CD14-positive monocyte (primary cell): ENCODE data around the gene MBD5. TPM values are rescaled to one million over a fixed set of nuclear protein-coding genes. Genes with fewer than 3 reads are reported as not detected.

Experiments
- DNase-seq, 3 donors: peaks; one replicate each; pipeline ENCODE4 v3.0.0-alpha.2; 2011 to 2022
- H2AFZ ChIP-seq: 2 replicates; pipeline ENCODE4 v1.6.0; 2012; ENCODE audit warnings: mild to moderate bottlenecking, low read depth, low read length, inconsistent platforms; ENCODE audit not compliant: insufficient read depth, poor library complexity, severe bottlenecking
- H3K27ac ChIP-seq, 2 donors: 1 replicate in 1 of 2; 2 replicates in 1 of 2; pipeline ENCODE4 v1.5.1; 2012 to 2013; ENCODE audit warnings: low read length in 2 of 2, control low read depth in 1 of 2, inconsistent platforms in 1 of 2, low read depth in 1 of 2, mild to moderate bottlenecking in 1 of 2
- H3K27me3 ChIP-seq, 2 donors: one replicate each; pipeline versions ENCODE4 v1.6.0 to v1.6.1; 2011 to 2013; ENCODE audit warnings: low read length in 2 of 2; ENCODE audit not compliant: control insufficient read depth in 2 of 2, insufficient read depth in 2 of 2
- H3K36me3 ChIP-seq, 2 donors: replicated peaks in 1 of 2; 1 replicate in 1 of 2; 2 replicates in 1 of 2; pipeline versions ENCODE4 v1.5.1 to v1.6.1; 2012 to 2013; ENCODE audit warnings: low read length in 2 of 2, control low read depth in 1 of 2, inconsistent platforms in 1 of 2, mild to moderate bottlenecking in 1 of 2; ENCODE audit not compliant: insufficient read depth in 2 of 2, control insufficient read depth in 1 of 2
- H3K4me1 ChIP-seq, 2 donors: 1 replicate in 1 of 2; 2 replicates in 1 of 2; pipeline versions ENCODE4 v1.5.1 to v1.6.1; 2012 to 2013; ENCODE audit warnings: low read length in 2 of 2, control low read depth in 1 of 2, inconsistent platforms in 1 of 2, mild to moderate bottlenecking in 1 of 2, moderate library complexity in 1 of 2; ENCODE audit not compliant: insufficient read depth in 2 of 2, control insufficient read depth in 1 of 2
- H3K4me2 ChIP-seq: replicated peaks from 2 replicates; pipeline ENCODE3; 2012; ENCODE audit warnings: low read length, moderate library complexity, mild to moderate bottlenecking; ENCODE audit not compliant: poor library complexity, severe bottlenecking; ENCODE audit errors: extremely low read depth
- H3K4me3 ChIP-seq, 3 experiments: fragments of 200-600 bp in 1 of 3; sonication (generic) in 1 of 3; replicated peaks in 1 of 3; 1 replicate in 2 of 3; 2 replicates in 1 of 3; pipeline ENCODE4 v1.5.1; 2011 to 2013; ENCODE audit warnings: low read length in 3 of 3, mild to moderate bottlenecking in 3 of 3, control low read depth in 2 of 3, low read depth in 2 of 3, inconsistent platforms in 1 of 3, moderate library complexity in 1 of 3
- H3K79me2 ChIP-seq: 2 replicates; pipeline ENCODE4 v1.6.0; 2012; ENCODE audit warnings: mild to moderate bottlenecking, control low read depth, inconsistent platforms, low read length, moderate library complexity; ENCODE audit not compliant: insufficient read depth
- H3K9ac ChIP-seq: 2 replicates; pipeline ENCODE4 v1.6.0; 2017; ENCODE audit warnings: low read length, mild to moderate bottlenecking; ENCODE audit not compliant: insufficient read depth, poor library complexity, severe bottlenecking
- H3K9me3 ChIP-seq, 2 donors: replicated peaks in 1 of 2; 1 replicate in 1 of 2; 2 replicates in 1 of 2; pipeline versions ENCODE4 v1.5.1 to v1.6.1; 2012 to 2013; ENCODE audit warnings: low read length in 2 of 2, control low read depth in 1 of 2; ENCODE audit not compliant: control insufficient read depth in 1 of 2, insufficient read depth in 1 of 2
- H4K20me1 ChIP-seq: 2 replicates; pipeline ENCODE4 v1.6.0; 2012; ENCODE audit warnings: mild to moderate bottlenecking, low read length, control low read depth, moderate library complexity; ENCODE audit not compliant: insufficient read depth
- H3K27ac Mint-ChIP-seq, 7 donors: one replicate each; pipeline ENCODE4 v1.8.0; 2020; ENCODE audit warnings: mild to moderate bottlenecking in 7 of 7, mixed read lengths in 7 of 7, moderate library complexity in 6 of 7, inconsistent platforms in 2 of 7
- H3K27me3 Mint-ChIP-seq, 3 donors: one replicate each; pipeline ENCODE4 v1.8.0; 2021 to 2022; ENCODE audit warnings: low read depth in 3 of 3, mild to moderate bottlenecking in 3 of 3, mixed read lengths in 3 of 3, moderate library complexity in 3 of 3, inconsistent platforms in 1 of 3
- H3K36me3 Mint-ChIP-seq, 2 donors: one replicate each; pipeline ENCODE4 v1.8.0; 2020; ENCODE audit warnings: mixed read lengths in 2 of 2, inconsistent platforms in 1 of 2, mild to moderate bottlenecking in 1 of 2
- H3K4me1 Mint-ChIP-seq: one replicate; pipeline ENCODE4 v1.8.0; 2020; ENCODE audit warnings: mild to moderate bottlenecking, mixed read lengths
- H3K4me3 Mint-ChIP-seq, 2 donors: one replicate each; pipeline ENCODE4 v1.8.0; 2020; ENCODE audit warnings: mild to moderate bottlenecking in 2 of 2, mixed read lengths in 2 of 2, moderate library complexity in 1 of 2
- H3K9me3 Mint-ChIP-seq, 7 donors: one replicate each; pipeline ENCODE4 v1.8.0; 2020 to 2022; ENCODE audit warnings: mixed read lengths in 7 of 7, mild to moderate bottlenecking in 6 of 7, moderate library complexity in 6 of 7, inconsistent platforms in 2 of 7
- WGBS: methylation state at CpG from one replicate; pipeline ENCODE4 v1.1.5; 2013; ENCODE audit warnings: missing lambda C conversion rate; ENCODE audit not compliant: insufficient coverage; 5-methylcytosine and 5-hydroxymethylcytosine counted together
- intact Hi-C, 2 donors: fragments of 100-400 bp; cut with micrococcal nuclease; formaldehyde crosslinking; loops; one replicate each; pipeline versions ENCODE4 v1.15.0 to v1.15.1; 2023
- polyA plus RNA-seq, 3 donors: library from polyadenylated mRNA; depleted of rRNA in 1 of 3; unstranded in 2 of 3; stranded (reverse) in 1 of 3; fragments of 300-500 nt in 2 of 3; fragments of >200 nt in 1 of 3; fragmentation: Illumina TruSeq in 2 of 3; gene quantifications; 1 replicate in 2 of 3; 2 replicates in 1 of 3; pipeline ENCODE4 v1.2.3, GENCODE V29; 2012 to 2021
- TF ChIP-seq, protein P1 (sequence below): fragments of 200-600 bp; IDR thresholded peaks from one replicate; pipeline ENCODE4 v1.8.0; 2022; ENCODE audit warnings: antibody characterized with exemption, mild to moderate bottlenecking

Gene MBD5
- polyA plus RNA-seq, 3 donors: 2.3 to 5.7 (median 3.5) TPM

DNA sequence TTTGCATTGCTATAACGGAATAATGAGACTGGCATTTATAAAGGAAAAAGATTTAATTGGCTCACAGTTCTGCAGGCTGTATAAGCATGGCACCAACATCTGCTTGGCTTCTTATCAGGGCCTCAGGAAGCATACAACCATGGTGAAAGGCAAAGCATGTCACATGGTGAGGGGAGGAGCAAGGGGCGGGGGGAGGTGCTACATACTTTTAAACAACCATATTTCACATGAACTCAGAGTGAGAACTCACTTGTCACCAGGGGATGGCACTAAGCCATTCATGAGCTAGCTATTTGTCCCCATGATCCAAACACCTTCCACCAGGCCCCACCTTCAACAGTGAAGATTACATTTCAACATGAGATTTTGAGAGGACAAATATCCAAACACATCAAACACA, 188.7 kb downstream of the MBD5 start:
- H3K4me1 ChIP-seq: no peaks in the 10 kb centered on the region
- no peak overlapping the region for H3K4me3 ChIP-seq
- Mint-ChIP-seq H3K4me1 (peaks cover 4% of the 10 kb centered on the region), H3K9me3 (peaks cover 0 to 3% (median 0%) of the 10 kb centered on the region in 7 donors), H3K4me3 (no peak overlapping the region), H3K27me3 (peaks cover 0 to 2% (median 0%) of the 10 kb centered on the region in 3 donors), H3K27ac (no peak overlapping the region), H3K36me3 (no peaks in the 10 kb centered on the region)
- no peak overlapping the region for H3K27ac ChIP-seq
- intact Hi-C loops: no loop called here
- H3K9ac ChIP-seq: no peak overlapping the region
- no peak for DNase-seq
- no peak overlapping the region for H2AFZ ChIP-seq
- H3K79me2 ChIP-seq: no peaks in the 10 kb centered on the region
- TF ChIP-seq, protein P1, sequence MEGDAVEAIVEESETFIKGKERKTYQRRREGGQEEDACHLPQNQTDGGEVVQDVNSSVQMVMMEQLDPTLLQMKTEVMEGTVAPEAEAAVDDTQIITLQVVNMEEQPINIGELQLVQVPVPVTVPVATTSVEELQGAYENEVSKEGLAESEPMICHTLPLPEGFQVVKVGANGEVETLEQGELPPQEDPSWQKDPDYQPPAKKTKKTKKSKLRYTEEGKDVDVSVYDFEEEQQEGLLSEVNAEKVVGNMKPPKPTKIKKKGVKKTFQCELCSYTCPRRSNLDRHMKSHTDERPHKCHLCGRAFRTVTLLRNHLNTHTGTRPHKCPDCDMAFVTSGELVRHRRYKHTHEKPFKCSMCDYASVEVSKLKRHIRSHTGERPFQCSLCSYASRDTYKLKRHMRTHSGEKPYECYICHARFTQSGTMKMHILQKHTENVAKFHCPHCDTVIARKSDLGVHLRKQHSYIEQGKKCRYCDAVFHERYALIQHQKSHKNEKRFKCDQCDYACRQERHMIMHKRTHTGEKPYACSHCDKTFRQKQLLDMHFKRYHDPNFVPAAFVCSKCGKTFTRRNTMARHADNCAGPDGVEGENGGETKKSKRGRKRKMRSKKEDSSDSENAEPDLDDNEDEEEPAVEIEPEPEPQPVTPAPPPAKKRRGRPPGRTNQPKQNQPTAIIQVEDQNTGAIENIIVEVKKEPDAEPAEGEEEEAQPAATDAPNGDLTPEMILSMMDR: no peak
- no peaks in the 10 kb centered on the region for H3K27me3 ChIP-seq
- H3K9me3 ChIP-seq: no peaks in the 10 kb centered on the region
- no peak overlapping the region for H3K4me2 ChIP-seq
- no peaks in the 10 kb centered on the region for H3K36me3 ChIP-seq
- 100% methylated on average over 1 of the region's 2 CpGs for WGBS
- no peaks in the 10 kb centered on the region for H4K20me1 ChIP-seq

- no peaks in the 10 kb centered on the region for H3K36me3 Mint-ChIP-seq
- H3K4me3 ChIP-seq: no peak overlapping the region
- WGBS: no CpG with 5 or more reads among the region's 5 CpGs
- H3K27ac Mint-ChIP-seq: no peak overlapping the region
- no peak overlapping the region for H2AFZ ChIP-seq
- H3K4me2 ChIP-seq: no peak overlapping the region
- no peaks in the 10 kb centered on the region for H3K79me2 ChIP-seq
- H3K27ac ChIP-seq: no peak overlapping the region
- H3K27me3 Mint-ChIP-seq: no peaks in the 10 kb centered on the region
- H3K4me1 ChIP-seq: no peaks in the 10 kb centered on the region
- no peaks in the 10 kb centered on the region for H4K20me1 ChIP-seq
- H3K9me3 Mint-ChIP-seq: peaks cover under 1 to 16% (median 9%) of the 10 kb centered on the region in 7 donors
- TF ChIP-seq, protein P1: no peak
- peaks cover 10% of the 10 kb centered on the region for H3K4me1 Mint-ChIP-seq
- no peak overlapping the region for H3K4me3 Mint-ChIP-seq
- intact Hi-C loops: no loop called here
- no peaks in the 10 kb centered on the region for H3K27me3 ChIP-seq
- DNase-seq: no peak
- H3K9me3 ChIP-seq: no peaks in the 10 kb centered on the region
- H3K9ac ChIP-seq: no peak overlapping the region
- H3K36me3 ChIP-seq: no peaks in the 10 kb centered on the region
Observed at GRCh38 chr2:148218326-148219075, 197.6 kb downstream of the MBD5 start.
